H1 (cell line): ENCODE data around the gene FAM204A. TPM values are rescaled to one million over a fixed set of nuclear protein-coding genes. Genes with fewer than 3 reads are reported as not detected.

Source experiments
- CBX5 ChIP-seq: fragments of 300-800, 300-1000 bp; sonication (generic); IDR thresholded peaks from 2 replicates; pipeline ENCODE4 v1.7.1; 2016; ENCODE audit warnings: antibody characterized with exemption, low read length, low read depth
- EGR1 ChIP-seq: IDR thresholded peaks from 2 replicates; pipeline ENCODE4 v1.6.1; 2011; ENCODE audit warnings: low read depth, low read length, borderline replicate concordance
- RNF2 ChIP-seq: fragments of 200-900, 300-1000 bp; sonication (generic); IDR thresholded peaks from 2 replicates; pipeline ENCODE4 v1.7.1; 2016; ENCODE audit warnings: borderline replicate concordance, low read depth, mild to moderate bottlenecking, antibody characterized with exemption, low read length; ENCODE audit not compliant: poor library complexity, severe bottlenecking; ENCODE audit errors: missing control alignments
- SUZ12 ChIP-seq: fragments of 200-600 bp; sonication (generic); IDR thresholded peaks from 2 replicates; pipeline ENCODE4 v1.6.1; 2012; ENCODE audit warnings: mild to moderate bottlenecking, inconsistent platforms, low read length, moderate library complexity, mixed read lengths
- polyA plus RNA-seq, 7 experiments: library from polyadenylated mRNA; depleted of rRNA in 3 of 7; stranded (reverse) in 5 of 7; unstranded in 2 of 7; fragments of >200 nt in 5 of 7; fragments of 200-250 nt in 2 of 7; gene quantifications; 1 replicate in 5 of 7; 2 replicates in 1 of 7; 4 replicates in 1 of 7; pipeline versions ENCODE4 v1.2.1 to v1.2.3, GENCODE V29; 2011 to 2013; ENCODE audit warnings: missing spikeins in 2 of 7, mixed read lengths in 2 of 7
- total RNA-seq: library from RNA; stranded (reverse); fragmentation: NEBNext Ultra II Directional; extraction: Animal tissue kit (Norgen Biotek cat#: 25700); gene quantifications from 2 replicates; pipeline ENCODE4 v1.2.1, GENCODE V29; 2021

Gene FAM204A
- total and polyA plus RNA-seq, 2 of the 8 experiments (the other 6 are each of a cell fraction or from before 2014, with no cell fraction given), result 4.9 to 37.4 TPM

- no peak for TF ChIP-seq RNF2
- no peak for TF ChIP-seq CBX5
- no peak for TF ChIP-seq EGR1
- TF ChIP-seq SUZ12, result no peak
These were observed 7.1 kb upstream of the FAM204A start (continued) for GRCh38 chr10:118349235-118349634.
